H1 (cell line): Measurements from ENCODE around the gene TPRKB. TPM values are rescaled to one million over a fixed set of nuclear protein-coding genes. Genes with fewer than 3 reads are reported as not detected.

Experiments used
- ASH2L ChIP-seq: fragments of 200-600, 300-600 bp; sonication (generic); IDR thresholded peaks from one replicate; pipeline ENCODE4 v1.7.1; 2017; ENCODE audit warnings: low read length
- CBX5 ChIP-seq: fragments of 300-800, 300-1000 bp; sonication (generic); IDR thresholded peaks from 2 replicates; pipeline ENCODE4 v1.7.1; 2016; ENCODE audit warnings: antibody characterized with exemption, low read length, low read depth
- CBX8 ChIP-seq: fragments of 300-800, 300-1000 bp; sonication (generic); IDR thresholded peaks from 2 replicates; pipeline ENCODE4 v1.7.1; 2016; ENCODE audit warnings: low read depth, low read length, borderline replicate concordance
- CHD7 ChIP-seq: fragments of 300-600 bp; sonication (generic); IDR thresholded peaks from 2 replicates; pipeline ENCODE4 v1.7.1; 2012; ENCODE audit warnings: low read length, moderate library complexity, mild to moderate bottlenecking, inconsistent platforms; ENCODE audit not compliant: insufficient replicate concordance
- CTBP2 ChIP-seq: IDR thresholded peaks from 2 replicates; pipeline ENCODE4 v1.7.0; 2011; ENCODE audit warnings: borderline replicate concordance, mild to moderate bottlenecking, moderate library complexity, mixed read lengths, low read length; ENCODE audit not compliant: insufficient read depth, insufficient read length
- HDAC6 ChIP-seq: IDR thresholded peaks from one replicate; pipeline ENCODE4 v1.7.1; 2012; ENCODE audit warnings: low read depth, mild to moderate bottlenecking, inconsistent platforms, low read length, moderate library complexity
- RFX5 ChIP-seq: IDR thresholded peaks from 2 replicates; pipeline ENCODE4 v1.6.1; 2011; ENCODE audit warnings: low read depth, low read length, improper control_type of control experiment, borderline replicate concordance
- SIRT6 ChIP-seq: IDR thresholded peaks from one replicate; pipeline ENCODE4 v1.7.1; 2012; ENCODE audit warnings: low read length, inconsistent platforms
- SP2 ChIP-seq: IDR thresholded peaks from 2 replicates; pipeline ENCODE4 v1.6.1; 2012; ENCODE audit warnings: mild to moderate bottlenecking, low read length, inconsistent platforms
- ZNF274 ChIP-seq: IDR thresholded peaks from 2 replicates; pipeline ENCODE4 v1.7.0; 2012; ENCODE audit warnings: low read length, borderline replicate concordance; ENCODE audit errors: extremely low read depth
- polyA plus RNA-seq, 7 experiments: library from polyadenylated mRNA; depleted of rRNA in 3 of 7; stranded (reverse) in 5 of 7; unstranded in 2 of 7; fragments of >200 nt in 5 of 7; fragments of 200-250 nt in 2 of 7; gene quantifications; 1 replicate in 5 of 7; 2 replicates in 1 of 7; 4 replicates in 1 of 7; pipeline versions ENCODE4 v1.2.1 to v1.2.3, GENCODE V29; 2011 to 2013; ENCODE audit warnings: missing spikeins in 2 of 7, mixed read lengths in 2 of 7
- total RNA-seq: library from RNA; stranded (reverse); fragmentation: NEBNext Ultra II Directional; extraction: Animal tissue kit (Norgen Biotek cat#: 25700); gene quantifications from 2 replicates; pipeline ENCODE4 v1.2.1, GENCODE V29; 2021

The TPRKB gene
- total and polyA plus RNA-seq, 2 of the 8 experiments (the other 6 are each of a cell fraction or from before 2014, with no cell fraction given) = 40.3 to 41.6 TPM

- TF ChIP-seq SIRT6 = no peak
- no peak for TF ChIP-seq CHD7
- peak; percentile 91 for TF ChIP-seq ASH2L
- no peak for TF ChIP-seq SP2
- no peak for TF ChIP-seq CBX5
- TF ChIP-seq RFX5 = no peak
- no peak for TF ChIP-seq ZNF274
- no peak for TF ChIP-seq CTBP2
- TF ChIP-seq HDAC6 = no peak
- TF ChIP-seq CBX8 = no peak
These were observed 42.5 kb upstream of the TPRKB start, which contains the start of gene DUSP11 (continued) for GRCh38 chr2:73779467-73780236.
